ENCODE measurements around the gene ANKRD66.
A peak's percentile ranks its signal among the peaks of the same experiment; 100 is the strongest.
"Not testable (repeated sequence)": the region's sequence is repeated elsewhere in the genome, so short reads cannot be mapped to it uniquely, and the experiment has no call there.

The ANKRD66 gene

GRCh38 chr6:46756469-46757213, 9.9 kb downstream of the ANKRD66 start:
- DNase-seq = no peak

GRCh38 chr6:46757214-46757596, 10.5 kb downstream of the ANKRD66 start:
- no peak for DNase-seq

GRCh38 chr6:46758960-46759753, 12.4 kb downstream of the ANKRD66 start:
- DNase-seq = no peak

- peak; percentile 7 for DNase-seq
These were observed 14.2 kb downstream of the ANKRD66 start for GRCh38 chr6:46760925-46761324.

- no peak for DNase-seq
These were observed 16.7 kb downstream of the ANKRD66 start for GRCh38 chr6:46763466-46763865.

GRCh38 chr6:46764280-46764679, 17.5 kb downstream of the ANKRD66 start:
- DNase-seq = not testable (repeated sequence)

GRCh38 chr6:46764961-46765360, 18.2 kb downstream of the ANKRD66 start:
- DNase-seq = no peak

GRCh38 chr6:46772016-46772415, 25.3 kb downstream of the ANKRD66 start:
- peak; percentile 19 for DNase-seq

- DNase-seq = peak; percentile 83
These were observed 26.0 kb downstream of the ANKRD66 start for GRCh38 chr6:46772762-46773161.

GRCh38 chr6:46773201-46773855, 26.6 kb downstream of the ANKRD66 start:
- DNase-seq = peak; percentile 41

- not testable (repeated sequence) for DNase-seq
These were observed 28.0 kb downstream of the ANKRD66 start for GRCh38 chr6:46774736-46775135.

GRCh38 chr6:46776070-46776712, 29.5 kb downstream of the ANKRD66 start:
- no peak for DNase-seq

GRCh38 chr6:46777476-46778346, 31.0 kb downstream of the ANKRD66 start:
- DNase-seq = no peak

- DNase-seq = peak; percentile 83
These were observed 35.0 kb downstream of the ANKRD66 start for GRCh38 chr6:46781478-46782378.

- DNase-seq = no peak
These were observed 37.8 kb downstream of the ANKRD66 start for GRCh38 chr6:46784535-46784934.

- DNase-seq = no peak
These were observed 41.3 kb downstream of the ANKRD66 start for GRCh38 chr6:46787871-46788540.

GRCh38 chr6:46788791-46789190, 42.1 kb downstream of the ANKRD66 start:
- DNase-seq = no peak

- DNase-seq = no peak
These were observed 43.0 kb downstream of the ANKRD66 start for GRCh38 chr6:46789434-46790354.

- DNase-seq = no peak
These were observed 43.7 kb downstream of the ANKRD66 start for GRCh38 chr6:46790355-46790874.
